BE2C (cell line): ENCODE data around the gene ATF1.
"Not testable (repeated sequence)": the region's sequence is repeated elsewhere in the genome, so short reads cannot be mapped to it uniquely, and the experiment has no call there.

ENCODE experiments used
- DNase-seq: peaks from one replicate; pipeline ENCODE4 v3.0.0-alpha.2; 2020
- H3K27me3 ChIP-seq: fragments of 250-450 bp; sonication (Bioruptor Pico); 2 replicates; pipeline ENCODE4 v1.5.1; 2020; ENCODE audit warnings: mild to moderate bottlenecking
- H3K36me3 ChIP-seq: fragments of 250-450 bp; sonication (Bioruptor Pico); 2 replicates; pipeline ENCODE4 v1.5.1; 2020; ENCODE audit warnings: mild to moderate bottlenecking
- H3K4me1 ChIP-seq: fragments of 250-450 bp; sonication (Bioruptor Pico); 2 replicates; pipeline ENCODE4 v1.5.1; 2020
- H3K4me3 ChIP-seq: 2 replicates; pipeline ENCODE4 v1.5.1; 2011; ENCODE audit warnings: low read depth, low read length
- H3K9me3 ChIP-seq: fragments of 250-450 bp; sonication (Bioruptor Pico); 2 replicates; pipeline ENCODE4 v1.5.1; 2020
- TF ChIP-seq, protein P1 (sequence below): IDR thresholded peaks from 2 replicates; pipeline ENCODE4 v1.5.1; 2012; ENCODE audit warnings: mild to moderate bottlenecking, low read depth, low read length

ATF1 gene

DNA sequence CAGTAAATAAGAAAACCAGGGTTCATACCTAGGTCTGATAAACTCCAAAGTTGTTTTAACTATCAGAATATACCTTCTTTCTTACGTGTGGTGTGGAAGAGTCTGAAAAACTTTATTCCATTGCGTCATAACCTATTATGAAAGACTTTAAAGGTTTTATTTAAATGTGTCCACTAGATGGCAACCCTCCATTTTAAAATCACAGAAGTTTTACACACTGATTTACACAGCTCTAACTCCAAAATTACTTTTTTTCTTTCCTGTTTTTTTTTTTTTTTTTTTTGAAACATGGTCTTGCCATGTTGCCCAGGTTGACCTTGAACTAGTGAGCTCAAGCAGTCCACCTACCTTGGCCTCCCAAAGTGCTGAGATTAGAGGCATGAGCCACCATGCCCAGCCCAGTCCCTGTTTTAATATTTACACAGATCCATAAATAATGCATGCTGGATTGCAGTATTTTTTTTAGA lies 61.5 kb downstream of the ATF1 start:
- no peaks in the 10 kb centered on the region for H3K9me3 ChIP-seq
- no peak overlapping the region for H3K4me3 ChIP-seq
- H3K4me1 ChIP-seq, result peaks cover 4% of the 10 kb centered on the region
- H3K36me3 ChIP-seq, result no peaks in the 10 kb centered on the region
- H3K27me3 ChIP-seq, result no peaks in the 10 kb centered on the region
- no peak for DNase-seq
- TF ChIP-seq, protein P1, sequence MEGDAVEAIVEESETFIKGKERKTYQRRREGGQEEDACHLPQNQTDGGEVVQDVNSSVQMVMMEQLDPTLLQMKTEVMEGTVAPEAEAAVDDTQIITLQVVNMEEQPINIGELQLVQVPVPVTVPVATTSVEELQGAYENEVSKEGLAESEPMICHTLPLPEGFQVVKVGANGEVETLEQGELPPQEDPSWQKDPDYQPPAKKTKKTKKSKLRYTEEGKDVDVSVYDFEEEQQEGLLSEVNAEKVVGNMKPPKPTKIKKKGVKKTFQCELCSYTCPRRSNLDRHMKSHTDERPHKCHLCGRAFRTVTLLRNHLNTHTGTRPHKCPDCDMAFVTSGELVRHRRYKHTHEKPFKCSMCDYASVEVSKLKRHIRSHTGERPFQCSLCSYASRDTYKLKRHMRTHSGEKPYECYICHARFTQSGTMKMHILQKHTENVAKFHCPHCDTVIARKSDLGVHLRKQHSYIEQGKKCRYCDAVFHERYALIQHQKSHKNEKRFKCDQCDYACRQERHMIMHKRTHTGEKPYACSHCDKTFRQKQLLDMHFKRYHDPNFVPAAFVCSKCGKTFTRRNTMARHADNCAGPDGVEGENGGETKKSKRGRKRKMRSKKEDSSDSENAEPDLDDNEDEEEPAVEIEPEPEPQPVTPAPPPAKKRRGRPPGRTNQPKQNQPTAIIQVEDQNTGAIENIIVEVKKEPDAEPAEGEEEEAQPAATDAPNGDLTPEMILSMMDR, result 0 out of 2 replicates have a peak, but pooled peaks have one; percentile 32

DNA sequence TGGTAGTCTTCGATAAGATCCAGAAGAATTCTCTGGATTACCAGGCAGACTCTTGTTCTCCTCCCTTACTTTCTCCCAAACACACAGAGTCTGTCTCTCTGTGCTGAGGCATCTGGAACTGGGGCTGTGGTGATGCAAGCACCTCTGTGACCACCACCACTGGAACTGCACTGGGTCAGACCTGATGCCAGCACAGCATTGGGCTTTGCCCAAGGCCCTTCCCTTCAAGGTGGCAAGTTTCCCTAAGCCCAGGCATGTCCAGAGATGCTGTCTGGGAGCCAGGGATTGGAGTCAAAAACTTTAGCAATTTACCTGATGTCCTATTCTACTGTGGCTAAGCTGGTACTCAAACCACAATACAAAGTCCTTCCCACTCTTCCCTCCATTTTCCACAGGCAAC lies 64.2 kb downstream of the ATF1 start:
- no peaks in the 10 kb centered on the region for H3K9me3 ChIP-seq
- H3K4me3 ChIP-seq, result no peak overlapping the region
- no peaks in the 10 kb centered on the region for H3K27me3 ChIP-seq
- H3K4me1 ChIP-seq, result peaks cover 4% of the 10 kb centered on the region
- TF ChIP-seq, protein P1, result no peak
- no peak for DNase-seq
- H3K36me3 ChIP-seq, result no peaks in the 10 kb centered on the region

DNA sequence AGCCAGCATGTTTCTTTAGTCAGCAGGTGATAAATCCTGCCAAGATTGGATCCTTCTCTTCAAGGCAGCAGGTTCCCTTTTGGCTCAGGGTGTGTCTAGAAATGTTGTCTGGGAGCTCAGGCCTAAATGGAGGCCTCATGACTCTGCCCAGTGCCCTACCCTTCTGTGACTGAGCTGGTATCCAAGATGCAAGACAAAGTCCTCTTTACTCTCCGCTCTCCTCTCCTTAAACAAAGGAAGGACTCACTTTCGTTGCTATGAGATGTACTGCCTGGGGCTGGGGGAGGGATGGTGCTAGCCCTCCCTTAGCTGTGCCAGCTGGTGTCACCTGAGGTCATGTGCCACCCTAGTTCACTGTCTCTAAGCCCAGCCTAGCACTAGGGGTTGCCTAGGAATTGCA lies 65.0 kb downstream of the ATF1 start:
- Histone ChIP-seq H3K4me3 (no peak overlapping the region), H3K9me3 (no peaks in the 10 kb centered on the region), H3K27me3 (no peaks in the 10 kb centered on the region), H3K36me3 (no peaks in the 10 kb centered on the region), H3K4me1 (peaks cover 4% of the 10 kb centered on the region)
- DNase-seq, result no peak
- TF ChIP-seq, protein P1, result no peak

DNA sequence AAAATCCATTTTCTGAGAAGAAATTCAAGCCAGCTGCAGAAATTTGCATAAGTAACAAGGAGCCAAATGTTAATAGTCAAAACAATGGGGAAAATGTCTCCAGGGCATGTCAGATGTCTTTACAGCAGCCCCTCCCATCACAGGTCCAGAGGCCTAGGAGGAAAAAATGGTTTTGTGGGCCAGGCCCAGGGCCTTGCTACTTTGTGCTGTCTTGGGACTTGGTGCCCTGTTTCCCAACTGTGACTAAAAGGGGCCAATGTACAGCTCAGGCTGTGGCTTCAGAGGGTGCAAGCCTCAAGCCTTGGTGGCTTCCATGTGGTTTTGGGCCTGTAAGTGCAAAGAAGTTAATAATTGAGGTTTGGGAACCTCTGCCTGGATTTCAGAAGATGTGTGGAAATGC lies 69.9 kb downstream of the ATF1 start:
- H3K4me1 ChIP-seq, H3K9me3 ChIP-seq, H3K4me3 ChIP-seq, H3K27me3 ChIP-seq, H3K36me3 ChIP-seq, DNase-seq: not testable (repeated sequence)

DNA sequence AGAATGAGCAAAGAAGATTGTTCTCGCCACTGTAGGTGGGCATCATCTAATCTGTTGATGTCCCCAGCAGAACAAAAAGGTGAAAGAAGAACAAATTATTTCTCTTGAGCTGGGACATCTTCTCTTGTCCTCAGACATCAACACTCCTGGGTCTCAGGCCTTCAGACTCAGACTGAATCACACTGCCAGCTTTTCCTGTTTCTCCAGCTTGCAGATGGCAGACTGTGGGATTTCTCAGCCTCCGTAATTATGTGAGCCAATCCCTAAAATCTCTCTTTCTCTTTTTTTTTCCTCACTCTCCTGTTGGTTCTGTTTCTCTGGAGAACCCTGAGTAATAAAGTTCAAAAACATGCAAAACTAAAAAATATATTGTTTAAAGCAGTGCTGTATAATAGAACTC lies 75.1 kb downstream of the ATF1 start:
- Histone ChIP-seq H3K9me3 (no peaks in the 10 kb centered on the region), H3K4me3 (no peak overlapping the region), H3K27me3 (no peaks in the 10 kb centered on the region), H3K4me1 (no peaks in the 10 kb centered on the region), H3K36me3 (no peaks in the 10 kb centered on the region)
- no peak for DNase-seq
- TF ChIP-seq, protein P1, result no peak

DNA sequence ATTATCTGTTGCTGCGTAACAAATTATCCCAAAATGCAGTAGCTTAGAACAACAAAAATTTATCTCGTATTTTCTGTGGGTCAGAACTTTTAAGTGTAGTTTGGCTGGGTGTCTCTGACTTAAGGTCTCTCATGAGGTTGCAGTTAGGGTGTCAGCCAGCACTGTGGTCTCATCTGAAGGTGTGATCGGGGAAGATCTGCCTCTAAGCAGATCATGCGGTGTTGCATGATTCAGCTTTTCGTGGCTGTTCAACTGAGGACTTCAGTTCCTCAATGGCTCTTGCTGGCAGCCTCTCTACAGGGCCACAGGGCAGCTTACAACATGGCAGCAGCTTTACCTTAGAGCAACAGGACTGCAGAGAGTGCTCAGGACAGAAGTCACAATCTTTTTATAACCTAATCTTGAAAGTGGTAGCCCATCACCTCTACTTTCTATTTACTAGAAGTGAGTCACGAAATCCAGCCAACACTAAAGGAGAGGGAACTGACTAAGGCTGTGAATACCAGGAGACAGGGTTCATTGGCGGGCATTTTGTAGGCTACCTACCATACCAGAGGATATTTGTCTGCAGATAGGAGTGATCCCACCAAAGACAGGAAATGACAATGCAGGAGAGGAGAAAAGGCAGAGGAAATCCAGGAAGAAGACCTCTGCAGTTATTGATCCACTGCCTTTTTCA lies 77.0 kb downstream of the ATF1 start:
- H3K4me3 ChIP-seq, result no peak overlapping the region
- no peak for DNase-seq
- no peaks in the 10 kb centered on the region for H3K36me3 ChIP-seq
- no peaks in the 10 kb centered on the region for H3K9me3 ChIP-seq
- TF ChIP-seq, protein P1, result no peak
- peaks cover 4% of the 10 kb centered on the region; the same call in 1 of the 2 replicates for H3K4me1 ChIP-seq
- H3K27me3 ChIP-seq, result no peaks in the 10 kb centered on the region
